Stimulated activated CD4-positive, alpha-beta T cell treated with anti-CD3 and anti-CD28 coated beads, Interleukin-1b, Interleukin-23, amount 100 ng/mL, for 1 hour (primary cell): Measurements from ENCODE around the gene ACTG1.
"Not testable (repeated sequence)": the region's sequence is repeated elsewhere in the genome, so short reads cannot be mapped to it uniquely, and the experiment has no call there.

ENCODE experiments used
- DNase-seq, 2 donors: peaks; one replicate each; pipeline ENCODE4 v3.0.0-alpha.2; 2020; ENCODE audit warnings: low read depth in 2 of 2

ACTG1 gene

DNA sequence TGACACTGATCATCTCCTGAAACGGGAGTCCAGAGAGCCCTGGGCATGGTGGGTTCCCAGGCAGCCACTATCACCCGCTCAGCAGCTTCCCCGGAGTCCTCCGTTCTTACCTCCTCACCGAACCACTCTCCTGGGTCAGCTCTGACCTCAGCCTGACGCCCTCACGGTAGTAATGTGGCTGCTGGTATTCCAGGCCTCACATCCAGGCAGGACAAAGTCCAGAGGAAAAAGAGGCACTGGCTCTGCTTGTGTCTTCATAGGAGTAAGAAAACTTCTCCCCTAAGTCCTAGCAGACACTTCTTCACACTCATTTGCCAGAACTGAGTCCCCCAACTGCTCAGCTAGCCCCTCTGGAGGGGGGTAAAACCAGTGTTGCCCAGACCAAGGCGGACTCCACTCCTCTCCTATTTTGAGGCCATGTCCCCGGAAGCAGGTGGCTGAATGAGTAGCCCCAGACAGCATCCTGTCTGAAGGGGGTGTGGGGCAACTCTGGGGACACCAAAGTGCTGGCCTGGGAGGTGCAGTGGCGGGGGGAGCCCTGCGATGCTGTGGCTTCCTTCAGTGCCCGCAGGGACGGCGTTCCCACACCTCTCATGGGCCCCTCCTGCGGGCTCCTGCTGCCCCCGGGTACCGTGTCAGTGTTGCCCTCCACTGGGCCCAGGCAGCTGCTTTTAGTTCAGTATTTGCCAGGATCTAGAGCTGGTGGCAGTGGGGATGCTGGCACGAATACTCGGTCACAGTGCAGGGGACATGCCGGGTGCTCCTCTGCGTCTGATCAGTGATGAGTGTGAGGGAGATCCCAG, 20.9 kb upstream of the ACTG1 start:
- no peak for DNase-seq

DNA sequence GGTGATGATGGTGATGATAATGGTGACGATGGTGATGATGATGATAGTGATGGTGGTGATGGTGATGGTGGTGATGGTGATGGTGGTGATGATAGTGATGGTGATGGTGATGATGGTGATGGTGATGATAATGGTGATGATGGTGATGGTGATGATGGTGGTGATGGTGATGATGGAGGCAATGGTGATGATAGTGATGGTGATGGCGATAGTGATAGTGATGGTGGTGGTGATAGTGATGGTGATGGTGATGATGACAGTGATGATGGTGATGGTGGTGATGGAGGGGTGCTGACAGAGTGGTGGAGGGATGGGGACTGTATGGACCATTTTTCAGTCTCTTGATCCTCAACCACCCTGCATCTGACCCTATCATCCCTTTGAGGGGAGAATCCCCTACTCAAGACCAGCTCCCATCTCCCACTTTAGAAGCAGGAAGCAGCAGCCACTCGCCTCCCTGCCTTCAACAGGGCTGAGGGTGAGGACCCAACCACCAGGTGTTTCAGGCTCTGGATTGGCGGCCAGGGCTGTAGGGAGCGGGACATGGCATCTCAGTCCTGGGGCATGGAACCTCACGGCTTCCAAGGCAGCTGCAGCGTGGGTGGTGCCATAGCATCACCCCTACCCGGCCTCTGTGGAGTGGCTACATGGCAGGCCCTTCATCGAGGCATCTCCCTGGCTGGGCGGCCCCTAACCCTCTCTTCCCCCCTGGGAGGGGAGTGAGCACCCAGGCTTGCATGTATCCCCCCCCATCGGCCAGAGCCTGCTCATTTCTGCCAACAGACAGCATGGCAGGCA, 20.1 kb upstream of the ACTG1 start:
- DNase-seq = no peak

DNA sequence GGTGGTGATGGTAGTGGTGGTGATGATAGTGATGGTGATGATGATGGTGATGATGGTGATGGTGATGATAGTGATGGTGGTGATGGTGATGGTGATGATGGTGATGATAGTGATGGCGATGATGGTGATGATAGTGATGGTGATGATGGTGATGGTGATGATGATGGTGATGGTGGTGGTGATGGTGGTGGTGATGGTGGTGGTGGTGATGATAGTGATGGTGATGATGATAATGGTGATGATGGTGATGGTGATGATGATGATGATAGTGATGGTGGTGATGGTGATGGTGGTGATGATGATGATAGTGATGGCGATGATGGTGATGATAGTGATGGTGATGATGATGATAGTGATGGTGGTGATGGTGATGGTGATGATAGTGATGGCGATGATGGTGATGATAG, 19.4 kb upstream of the ACTG1 start:
- not testable (repeated sequence) for DNase-seq

DNA sequence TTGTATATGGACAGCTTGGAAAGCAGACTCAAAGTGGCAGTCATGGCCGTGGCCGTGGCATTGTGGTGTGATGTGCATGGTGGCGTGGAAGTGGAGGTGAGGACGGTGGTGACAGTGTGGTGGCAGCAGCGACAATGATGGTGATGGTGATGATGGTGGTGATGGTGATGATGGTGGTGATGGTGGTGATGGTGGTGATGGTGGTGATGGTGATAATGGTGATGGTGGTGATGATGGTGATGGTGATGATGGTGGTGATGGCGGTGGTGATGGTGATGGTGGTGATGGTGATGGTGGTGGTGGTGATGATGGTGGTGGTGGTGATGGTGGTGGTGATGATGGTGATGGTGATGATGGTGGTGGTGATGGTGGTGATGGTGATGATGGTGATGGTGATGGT, 18.4 kb upstream of the ACTG1 start:
- DNase-seq = not testable (repeated sequence)

DNA sequence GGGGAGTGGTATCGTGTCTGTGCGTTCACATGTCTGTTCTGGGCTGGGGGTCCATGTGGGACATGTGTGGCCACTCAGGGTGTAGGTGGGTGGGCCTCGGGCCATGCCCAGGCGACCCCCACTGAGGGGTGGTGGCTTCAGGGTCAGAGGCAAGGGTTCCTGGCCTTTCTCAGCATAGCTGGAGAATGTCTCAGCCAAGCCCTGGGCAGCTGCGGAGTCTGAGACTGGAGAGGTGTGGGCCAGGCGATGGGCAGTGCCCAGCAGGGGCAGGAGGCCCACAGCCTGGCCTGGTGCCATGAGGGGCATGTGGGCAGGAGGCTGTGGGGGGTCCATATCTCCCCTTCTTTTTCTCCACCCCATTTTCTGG, 16.8 kb upstream of the ACTG1 start:
- no peak for DNase-seq

DNA sequence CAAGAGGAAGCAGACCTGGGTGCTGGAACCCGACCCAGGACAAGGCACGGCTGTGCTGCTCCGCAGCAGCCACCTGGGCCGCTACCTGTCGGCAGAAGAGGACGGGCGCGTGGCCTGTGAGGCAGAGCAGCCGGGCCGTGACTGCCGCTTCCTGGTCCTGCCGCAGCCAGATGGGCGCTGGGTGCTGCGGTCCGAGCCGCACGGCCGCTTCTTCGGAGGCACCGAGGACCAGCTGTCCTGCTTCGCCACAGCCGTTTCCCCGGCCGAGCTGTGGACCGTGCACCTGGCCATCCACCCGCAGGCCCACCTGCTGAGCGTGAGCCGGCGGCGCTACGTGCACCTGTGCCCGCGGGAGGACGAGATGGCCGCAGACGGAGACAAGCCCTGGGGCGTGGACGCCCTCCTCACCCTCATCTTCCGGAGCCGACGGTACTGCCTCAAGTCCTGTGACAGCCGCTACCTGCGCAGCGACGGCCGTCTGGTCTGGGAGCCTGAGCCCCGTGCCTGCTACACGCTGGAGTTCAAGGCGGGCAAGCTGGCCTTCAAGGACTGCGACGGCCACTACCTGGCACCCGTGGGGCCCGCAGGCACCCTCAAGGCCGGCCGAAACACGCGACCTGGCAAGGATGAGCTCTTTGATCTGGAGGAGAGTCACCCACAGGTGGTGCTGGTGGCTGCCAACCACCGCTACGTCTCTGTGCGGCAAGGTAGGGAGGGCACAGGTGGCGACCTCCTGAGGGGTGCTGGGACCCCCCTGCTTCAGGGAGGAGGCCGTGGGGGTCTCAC, 16.2 kb upstream of the ACTG1 start:
- no peak for DNase-seq

DNA sequence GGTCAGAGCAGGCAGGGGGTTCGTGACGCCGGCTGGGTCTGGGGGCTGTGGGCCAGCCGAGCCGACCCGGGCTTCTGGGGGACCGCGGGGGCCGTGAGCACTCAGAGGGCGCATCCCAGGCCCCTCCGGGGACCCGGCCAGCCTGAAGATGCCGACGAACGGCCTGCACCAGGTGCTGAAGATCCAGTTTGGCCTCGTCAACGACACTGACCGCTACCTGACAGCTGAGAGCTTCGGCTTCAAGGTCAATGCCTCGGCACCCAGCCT, 15.7 kb upstream of the ACTG1 start:
- DNase-seq = no peak

DNA sequence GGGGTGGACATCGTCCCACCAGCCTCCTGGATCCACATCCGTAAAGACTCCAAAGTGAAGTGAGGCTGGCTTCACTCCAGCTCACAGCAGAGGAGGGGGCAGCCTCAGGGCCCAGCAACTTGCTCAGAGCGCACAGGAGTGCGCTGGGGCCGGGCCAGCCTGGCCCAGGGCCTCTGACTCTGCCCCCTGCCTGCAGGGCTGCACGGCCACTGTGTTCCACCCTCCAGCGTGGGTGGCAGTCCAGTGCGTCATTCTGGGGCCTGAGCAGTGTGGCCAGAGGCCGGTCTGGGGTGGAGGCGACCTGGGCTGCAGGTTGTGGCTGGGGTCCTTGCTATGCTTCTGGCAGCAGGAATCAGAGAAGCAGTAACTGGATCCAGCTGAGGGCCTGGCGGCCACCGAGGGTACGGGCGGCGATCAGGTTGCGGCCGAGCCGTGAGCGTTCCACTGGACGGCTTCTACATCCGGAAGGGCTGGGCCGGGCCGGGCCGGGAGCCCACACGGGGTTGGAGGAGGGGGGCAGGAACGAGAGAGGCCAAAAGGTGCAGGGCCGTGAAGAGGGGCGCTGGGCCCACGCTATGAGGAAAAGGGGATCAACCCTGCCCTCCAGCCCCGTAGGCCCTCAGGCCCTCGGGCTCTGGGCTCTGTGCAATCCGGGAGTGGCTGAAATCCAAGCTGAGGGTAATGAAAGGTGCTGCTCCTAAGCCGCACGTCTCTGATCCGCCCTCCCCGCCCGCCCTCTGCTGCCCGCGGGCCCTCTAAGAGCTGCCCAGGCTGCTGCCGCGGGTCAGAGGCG, 15.2 kb upstream of the ACTG1 start, which contains the start of gene FSCN2:
Gene FSCN2, plus strand, starts transcription at position 787 of the 793 bp plus-strand sequence. CDS start 155 bp downstream, outside the sequence.
- no peak for DNase-seq

DNA sequence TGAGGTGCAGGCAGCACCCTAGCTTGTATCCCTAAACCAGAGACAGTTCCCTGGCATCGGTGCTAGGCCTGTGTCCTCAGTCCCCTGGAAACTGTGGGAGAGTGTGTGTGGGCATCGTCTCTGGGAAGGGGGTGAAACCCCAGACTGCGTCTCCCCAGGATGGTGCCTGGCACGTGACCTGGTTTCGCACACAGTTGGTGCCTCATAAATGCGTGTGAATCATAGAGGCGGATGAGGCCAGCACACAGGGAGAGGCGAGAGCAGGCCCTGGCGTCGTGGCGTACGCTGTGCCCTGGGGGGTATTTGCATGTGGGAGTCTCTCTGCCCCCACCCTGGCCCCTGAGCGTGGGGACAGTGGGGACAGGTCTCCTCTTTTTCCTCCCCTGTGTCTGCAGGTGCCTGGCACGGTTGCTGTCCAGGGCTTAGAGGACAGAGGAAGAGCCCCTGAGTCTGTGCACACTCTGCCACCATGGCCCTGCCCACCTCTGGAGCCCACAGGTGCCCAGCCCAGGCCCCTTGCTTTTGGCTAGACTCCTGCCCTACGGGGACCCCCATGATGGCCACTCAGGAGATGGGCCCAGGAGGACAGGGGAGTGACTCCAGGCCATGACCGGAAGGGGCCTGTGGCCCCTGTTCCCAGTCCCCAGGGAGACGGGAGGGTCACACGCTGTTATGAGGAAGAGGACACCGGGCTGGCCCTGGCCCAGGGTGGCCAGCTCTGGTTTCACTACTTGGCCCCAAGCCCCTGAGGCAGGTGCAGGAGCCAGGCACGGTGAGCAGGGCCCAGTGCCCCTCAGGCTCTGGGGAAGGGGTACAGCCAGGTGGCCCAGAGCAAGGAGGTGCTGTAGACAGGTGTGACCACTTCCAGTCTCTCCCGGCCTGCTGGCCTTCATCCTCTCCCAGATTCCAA, 14.3 kb upstream of the ACTG1 start:
- no peak for DNase-seq

DNA sequence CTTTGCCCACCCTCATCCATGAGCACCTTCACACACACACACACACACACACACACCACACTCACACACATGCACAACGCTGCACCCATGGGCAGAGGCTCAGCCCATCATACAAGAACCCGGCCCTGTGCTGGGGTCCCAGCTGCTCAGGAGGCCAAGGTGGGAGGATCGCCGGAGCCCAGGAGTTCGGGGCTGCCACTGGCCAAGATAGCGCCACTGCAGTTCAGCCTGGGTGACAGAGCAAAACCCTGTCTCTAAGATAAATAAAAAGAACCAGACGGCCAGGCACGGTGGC, 12.2 kb upstream of the ACTG1 start:
- DNase-seq = no peak

DNA sequence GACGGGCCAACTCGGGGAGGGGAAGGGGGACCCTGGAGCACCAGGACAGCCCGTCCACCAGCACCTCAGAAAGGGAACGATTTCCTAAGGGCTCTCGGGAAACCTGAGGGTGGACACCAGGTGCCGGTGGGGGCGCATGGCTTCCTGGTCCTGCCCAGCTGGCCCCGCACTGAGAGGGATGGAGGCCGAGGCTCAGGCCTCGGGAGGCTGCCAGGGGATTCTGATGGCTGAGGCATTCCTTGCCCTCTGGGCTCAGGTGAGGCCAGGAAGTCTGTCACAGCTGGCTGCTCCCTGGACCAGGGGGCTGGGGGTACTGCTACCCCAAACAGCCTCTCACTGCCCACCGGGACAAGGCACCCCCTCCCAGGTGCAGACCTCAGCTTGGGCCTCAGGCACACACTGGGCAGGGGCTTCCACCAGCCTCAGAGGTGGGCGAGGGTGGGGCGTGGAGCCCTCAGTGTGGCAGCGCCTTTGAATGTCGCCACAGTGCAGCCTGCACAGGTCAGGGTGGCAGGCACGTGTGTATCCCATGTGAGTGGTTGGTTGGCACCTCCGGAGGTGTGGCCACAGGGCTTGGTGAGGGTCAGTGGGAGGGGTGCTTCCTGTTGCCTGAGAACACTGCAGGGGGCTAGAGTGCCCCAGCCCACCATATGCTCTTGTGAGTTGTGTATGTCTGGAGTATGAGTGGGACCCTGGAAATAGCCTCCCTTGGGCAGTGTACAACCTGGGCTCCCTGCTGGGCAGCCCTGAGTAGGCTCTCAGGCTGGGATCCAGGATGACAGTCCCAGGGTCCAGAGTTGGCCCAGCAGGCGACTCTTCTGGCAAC, 11.7 kb upstream of the ACTG1 start:
- DNase-seq = no peak

DNA sequence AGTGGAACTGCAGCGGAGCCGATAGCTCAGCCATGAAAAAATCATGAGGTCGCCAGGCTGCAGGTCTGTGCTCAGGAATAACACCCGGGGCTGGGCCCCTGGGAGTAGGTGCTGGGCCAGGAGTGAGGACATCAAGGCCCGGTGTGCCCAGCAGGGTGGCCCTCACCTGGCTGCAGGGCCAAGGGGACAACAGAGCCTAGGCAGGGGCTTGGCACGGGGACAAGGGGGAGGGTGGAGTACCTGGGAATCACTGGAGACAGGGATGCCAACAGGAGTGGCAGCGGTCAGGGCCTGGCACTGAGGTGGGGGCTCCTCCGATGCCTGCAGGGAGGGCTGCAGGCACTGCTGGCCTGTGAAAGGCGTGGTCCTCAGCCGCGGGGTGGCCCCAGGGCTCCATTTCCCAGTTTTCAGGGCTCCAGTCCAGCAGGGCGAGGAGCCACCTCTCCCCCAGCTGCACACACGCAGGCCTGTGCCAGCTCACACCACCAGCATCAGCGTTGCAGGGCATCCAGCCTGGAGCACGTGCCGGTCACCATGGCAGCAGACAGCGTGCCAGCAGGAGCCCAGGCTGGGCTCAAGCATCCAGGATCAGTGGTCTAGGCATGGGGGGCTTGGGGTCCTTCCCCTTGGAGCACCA, 10.9 kb upstream of the ACTG1 start:
- no peak for DNase-seq

DNA sequence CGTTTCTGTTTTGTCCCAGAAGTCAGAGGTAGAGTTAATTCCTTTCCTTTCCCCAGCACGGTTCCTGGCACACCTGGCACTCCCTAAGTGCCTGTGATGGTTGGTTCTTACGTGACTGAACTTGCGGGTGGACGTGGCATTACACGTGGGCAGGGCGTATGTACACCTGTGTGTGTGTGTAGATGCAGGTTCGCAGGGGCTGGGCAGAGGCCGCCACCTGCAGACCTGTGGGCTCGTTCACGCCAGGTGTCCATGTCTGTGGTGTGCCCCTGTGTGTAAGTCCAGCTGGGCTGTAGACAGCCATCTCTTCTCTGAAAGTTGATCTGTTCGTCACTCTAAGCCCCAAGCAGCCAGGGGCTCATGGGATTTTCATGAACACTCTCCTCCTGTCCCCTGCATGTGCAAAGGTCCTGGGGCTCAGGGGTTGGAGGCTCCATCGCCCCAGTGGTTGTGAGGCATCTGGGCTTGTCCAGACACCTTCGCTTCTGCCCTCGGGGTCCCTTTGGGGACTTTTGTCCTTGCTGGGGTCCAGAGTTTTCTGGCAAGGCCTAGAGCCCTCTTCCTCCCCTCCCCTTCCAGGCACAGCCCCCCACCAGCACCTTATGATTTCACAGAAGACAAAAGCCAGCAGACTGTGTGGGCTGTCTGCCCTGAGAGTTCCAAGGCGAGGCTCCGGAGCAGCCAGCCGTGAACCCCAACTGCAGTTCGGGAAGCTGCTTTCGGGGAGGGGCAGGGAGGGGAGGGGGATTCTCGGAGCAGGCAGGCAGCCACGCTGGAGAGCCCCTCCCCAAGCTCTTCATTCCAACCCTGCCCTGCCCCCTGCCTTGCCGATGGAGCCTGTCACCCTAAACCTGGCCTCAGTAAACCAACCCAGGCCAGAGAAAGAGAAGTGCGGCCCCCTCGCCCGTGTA, 10.1 kb upstream of the ACTG1 start:
- DNase-seq = no peak

DNA sequence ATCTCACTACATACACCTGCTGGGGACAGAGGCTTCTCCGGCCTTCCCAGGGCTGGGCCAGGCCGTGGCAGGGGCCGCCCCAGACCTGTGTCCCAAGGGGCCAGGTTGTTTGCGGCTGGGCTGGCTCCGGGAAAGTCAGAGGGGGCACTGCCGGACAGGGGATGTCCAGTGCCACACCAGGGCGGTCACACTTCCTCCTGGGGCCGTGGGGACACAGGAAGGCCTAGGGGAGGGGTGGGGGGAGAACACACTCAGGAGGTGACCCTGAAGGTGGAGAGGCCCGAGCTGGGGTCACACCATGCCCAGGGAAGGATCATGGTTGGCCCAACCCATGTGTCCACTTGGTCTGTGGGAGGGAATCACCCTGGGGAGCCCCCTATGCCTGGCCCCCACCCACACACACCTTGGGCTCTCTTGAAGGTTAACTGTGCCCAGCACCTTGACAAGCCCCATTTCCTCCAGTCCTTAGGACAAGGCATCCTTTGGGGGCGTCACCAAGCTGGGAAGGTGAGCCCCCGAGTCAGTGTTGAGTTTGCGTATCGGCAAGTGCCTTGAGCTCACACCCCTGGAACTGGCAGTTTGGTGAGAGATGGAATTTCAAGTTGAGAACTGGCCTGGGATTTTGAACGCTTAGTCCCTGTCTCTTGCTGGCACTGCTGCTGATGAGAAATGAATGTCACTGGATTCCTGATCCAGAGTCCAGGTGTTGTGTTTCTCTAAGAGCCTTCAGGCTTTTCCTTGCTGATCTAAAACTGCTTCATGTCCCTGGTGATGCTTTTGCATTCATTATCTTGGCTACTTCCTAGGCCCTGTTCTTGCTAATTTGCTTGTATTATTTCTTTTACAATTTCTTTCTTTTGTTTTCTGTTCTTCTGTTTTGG, 7.7 kb upstream of the ACTG1 start:
- DNase-seq = no peak

DNA sequence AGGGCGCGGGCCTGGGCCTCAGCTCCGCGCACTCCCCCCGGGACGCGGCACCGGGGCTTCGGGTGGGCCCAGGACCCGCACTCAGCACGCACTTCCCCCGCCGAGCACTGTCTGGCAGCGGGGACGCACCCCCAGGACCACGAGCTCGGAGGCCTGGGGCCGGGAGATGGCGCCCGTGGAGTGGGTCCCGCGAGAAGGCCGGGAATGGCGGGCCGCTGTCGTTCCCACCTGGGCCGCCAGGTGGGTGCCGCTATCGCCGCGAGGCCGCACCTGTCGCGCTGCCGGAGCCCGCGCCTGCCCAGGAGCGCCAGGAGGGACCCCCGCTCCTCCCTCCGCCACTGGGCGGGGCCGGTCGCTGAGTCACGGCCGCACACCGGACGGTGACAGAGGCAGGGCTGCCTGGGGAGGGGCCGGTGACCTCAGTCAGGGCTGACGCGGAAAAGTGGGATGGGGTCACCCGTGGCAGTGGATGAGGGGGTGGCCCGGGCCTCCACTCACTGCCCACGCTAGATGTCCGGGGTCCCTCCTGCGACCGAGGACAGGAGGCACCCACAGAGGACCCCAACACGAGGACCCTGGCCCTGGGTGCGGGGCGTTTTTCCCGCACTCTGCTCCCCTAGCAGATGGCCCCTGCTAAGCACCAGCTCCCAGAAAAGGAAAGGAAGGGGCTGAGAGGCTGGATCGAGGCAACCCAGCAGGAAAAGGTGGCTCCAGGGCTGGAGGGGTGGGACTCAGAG, 6.9 kb upstream of the ACTG1 start:
- no peak for DNase-seq

DNA sequence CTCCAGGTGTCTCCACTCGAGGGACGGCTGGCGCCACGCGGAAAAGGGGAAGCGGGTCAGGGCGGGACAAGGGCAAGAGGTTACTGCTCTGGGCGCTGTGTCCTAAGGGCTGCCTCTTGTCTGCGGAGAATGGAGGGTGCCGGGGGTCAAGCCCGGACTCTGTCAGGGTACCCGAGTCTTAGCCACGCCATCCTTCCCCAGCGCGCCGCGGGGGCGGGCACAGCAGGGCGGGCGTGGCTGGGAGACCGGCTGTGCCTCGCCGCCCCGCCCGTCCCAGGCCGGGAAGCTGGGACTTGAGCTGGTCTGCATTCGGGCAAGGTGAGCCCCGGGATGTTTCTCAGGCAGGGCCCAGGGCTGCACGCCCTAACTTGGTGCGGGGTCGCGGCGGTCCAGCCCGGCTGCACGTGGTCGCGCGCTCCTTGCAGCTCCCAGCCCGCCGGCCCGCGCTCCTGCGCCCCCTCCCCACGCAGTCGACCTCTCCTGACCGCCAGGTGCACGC, 6.2 kb upstream of the ACTG1 start:
- DNase-seq = no peak
